NCI-H82 treated with DMSO at 0.1 percent for 48 hours (cell line): ENCODE measurements around the gene KCMF1.

Experiments
- DNase-seq: peaks from one replicate; lab custom pipeline; 2025; ENCODE audit not compliant: unreplicated experiment; lab: John Stamatoyannopoulos, UW

Gene KCMF1

GRCh38 chr2:84956334-84957297, 14.3 kb upstream of the KCMF1 start:
- DNase-seq: no peak

- no peak for DNase-seq
Observed at GRCh38 chr2:84957771-84958134, 13.2 kb upstream of the KCMF1 start.

- DNase-seq: no peak
Observed at GRCh38 chr2:84958135-84959059, 12.6 kb upstream of the KCMF1 start.

- DNase-seq: no peak
Observed at GRCh38 chr2:84959095-84959565, 11.8 kb upstream of the KCMF1 start.

GRCh38 chr2:84959566-84960506, 11.1 kb upstream of the KCMF1 start:
- no peak for DNase-seq

- DNase-seq: no peak
Observed at GRCh38 chr2:84962917-84963316, 8.0 kb upstream of the KCMF1 start.

GRCh38 chr2:84963323-84963691, 7.7 kb upstream of the KCMF1 start:
- DNase-seq: no peak

- no peak for DNase-seq
Observed at GRCh38 chr2:84963692-84964405, 7.1 kb upstream of the KCMF1 start.

- no peak for DNase-seq
Observed at GRCh38 chr2:84964406-84965191, 6.4 kb upstream of the KCMF1 start.

GRCh38 chr2:84965192-84965516, 5.8 kb upstream of the KCMF1 start:
- no peak for DNase-seq

- no peak for DNase-seq
Observed at GRCh38 chr2:84965827-84966226, 5.1 kb upstream of the KCMF1 start.

GRCh38 chr2:84966731-84967130, 4.2 kb upstream of the KCMF1 start:
- no peak for DNase-seq

GRCh38 chr2:84969511-84970209, 1.3 kb upstream of the KCMF1 start:
- no peak for DNase-seq

GRCh38 chr2:84970210-84970867, 622 bp upstream of the KCMF1 start:
- no peak for DNase-seq

GRCh38 chr2:84971510-84972206, 697 bp downstream of the KCMF1 start:
- no peak for DNase-seq

- no peak for DNase-seq
Observed at GRCh38 chr2:84972207-84972783, 1.3 kb downstream of the KCMF1 start.

GRCh38 chr2:84972932-84973331, 2.0 kb downstream of the KCMF1 start:
- DNase-seq: no peak
